Lower leg skin (tissue), 4 donors: Measurements from ENCODE around the gene BIN2. TPM values are rescaled to one million over a fixed set of nuclear protein-coding genes. Genes with fewer than 3 reads are reported as not detected.
"Not testable (repeated sequence)": the region's sequence is repeated elsewhere in the genome, so short reads cannot be mapped to it uniquely, and the experiment has no call there.

Experiments used
- DNase-seq, 2 donors: peaks; one replicate each; pipeline ENCODE4 v3.0.0-alpha.2; 2019; ENCODE audit warnings: low spot score in 2 of 2
- H3K4me3 ChIP-seq: fragments of 200-600 bp; sonication (generic); 2 replicates; pipeline ENCODE4 v1.5.1; 2017; ENCODE audit warnings: mild to moderate bottlenecking, low read depth; ENCODE audit not compliant: poor library complexity, severe bottlenecking
- POLR2A ChIP-seq, 2 donors: fragments of 450-650 bp; IDR thresholded peaks; one replicate each; pipeline ENCODE4 v1.6.1; 2016 to 2017; ENCODE audit warnings: antibody characterized with exemption in 2 of 2, mild to moderate bottlenecking in 1 of 2, moderate library complexity in 1 of 2
- WGBS, 2 donors: methylation state at CpG; one replicate each; pipeline ENCODE4 v1.1.5; 2018; 5-methylcytosine and 5-hydroxymethylcytosine counted together
- intact Hi-C: fragments of 100-400 bp; cut with DNase I; formaldehyde crosslinking; loops from one replicate; pipeline ENCODE4 v1.15.0; 2023; ENCODE audit warnings: low total_unique reads
- total RNA-seq, 4 donors: library from RNA; depleted of rRNA; stranded (reverse); fragments of >200 nt; gene quantifications; one replicate each; pipeline ENCODE4 v1.1.0, GENCODE V29; 2016
- TF ChIP-seq, protein P1 (sequence below), 3 donors: fragments of 450-650 bp; IDR thresholded peaks; one replicate each; pipeline ENCODE4 v1.5.1; 2016; ENCODE audit warnings: antibody characterized with exemption in 3 of 3, mild to moderate bottlenecking in 3 of 3, moderate library complexity in 2 of 3

BIN2 gene
- total RNA-seq, 4 donors from 2014 or later, result 0.38 to 2.4 (median 0.94) TPM

GRCh38 chr12:51265024-51265423, 59.0 kb downstream of the BIN2 start:
- TF ChIP-seq, protein P1, sequence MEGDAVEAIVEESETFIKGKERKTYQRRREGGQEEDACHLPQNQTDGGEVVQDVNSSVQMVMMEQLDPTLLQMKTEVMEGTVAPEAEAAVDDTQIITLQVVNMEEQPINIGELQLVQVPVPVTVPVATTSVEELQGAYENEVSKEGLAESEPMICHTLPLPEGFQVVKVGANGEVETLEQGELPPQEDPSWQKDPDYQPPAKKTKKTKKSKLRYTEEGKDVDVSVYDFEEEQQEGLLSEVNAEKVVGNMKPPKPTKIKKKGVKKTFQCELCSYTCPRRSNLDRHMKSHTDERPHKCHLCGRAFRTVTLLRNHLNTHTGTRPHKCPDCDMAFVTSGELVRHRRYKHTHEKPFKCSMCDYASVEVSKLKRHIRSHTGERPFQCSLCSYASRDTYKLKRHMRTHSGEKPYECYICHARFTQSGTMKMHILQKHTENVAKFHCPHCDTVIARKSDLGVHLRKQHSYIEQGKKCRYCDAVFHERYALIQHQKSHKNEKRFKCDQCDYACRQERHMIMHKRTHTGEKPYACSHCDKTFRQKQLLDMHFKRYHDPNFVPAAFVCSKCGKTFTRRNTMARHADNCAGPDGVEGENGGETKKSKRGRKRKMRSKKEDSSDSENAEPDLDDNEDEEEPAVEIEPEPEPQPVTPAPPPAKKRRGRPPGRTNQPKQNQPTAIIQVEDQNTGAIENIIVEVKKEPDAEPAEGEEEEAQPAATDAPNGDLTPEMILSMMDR (IDR thresholded peaks at IDR 0.05), result no peak
- no peak for TF ChIP-seq POLR2A (IDR thresholded peaks at IDR 0.05)

GRCh38 chr12:51264297-51264696, 59.7 kb downstream of the BIN2 start:
- 59 to 70% methylated on average over 5 of the region's 5 CpGs for WGBS, 2 donors
- intact Hi-C loops, result no loop called here

More at GRCh38 chr12:51265024-51265423, 59.0 kb downstream of the BIN2 start:
- no peak for DNase-seq
- intact Hi-C loops, result loop anchor here (5.0 kb wide), 1 partner anchor 77 kb away; no protein-coding TSS in a partner anchor
- H3K4me3 ChIP-seq, result no peak overlapping the region

DNA sequence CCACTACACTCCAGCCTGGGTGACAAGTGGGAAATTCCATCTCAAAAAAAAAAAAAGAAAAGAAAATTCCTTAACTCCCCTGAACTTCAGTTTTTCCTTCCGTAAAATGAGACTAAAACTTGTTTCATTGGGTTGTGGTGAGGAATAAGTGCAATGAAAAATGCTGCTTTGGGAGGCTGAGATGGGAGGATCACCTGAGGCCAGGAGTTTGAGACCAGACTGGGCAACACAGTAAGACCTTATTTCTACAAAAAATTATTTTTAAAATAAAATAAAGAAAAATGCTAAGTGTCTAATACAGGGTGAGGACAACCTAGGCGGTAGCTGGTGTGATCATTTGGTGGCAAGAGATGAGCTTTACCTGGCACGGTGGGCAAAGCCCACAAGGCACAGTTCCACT, 60.6 kb downstream of the BIN2 start:
- DNase-seq, result no peak
- no peak overlapping the region for H3K4me3 ChIP-seq
- WGBS, 2 donors, result 93 to 95% methylated on average over 3 of the region's 3 CpGs
- intact Hi-C loops, result no loop called here
- TF ChIP-seq, protein P1 (IDR thresholded peaks at IDR 0.05), result no peak
- TF ChIP-seq POLR2A (IDR thresholded peaks at IDR 0.05), result no peak

More at GRCh38 chr12:51264297-51264696, 59.7 kb downstream of the BIN2 start:
- TF ChIP-seq, protein P1 (IDR thresholded peaks at IDR 0.05), result no peak
- no peak for TF ChIP-seq POLR2A (IDR thresholded peaks at IDR 0.05)
- H3K4me3 ChIP-seq, result no peak overlapping the region
- no peak for DNase-seq

GRCh38 chr12:51262758-51263177, 61.2 kb downstream of the BIN2 start:
- 13 to 50% methylated on average over 7 of the region's 7 CpGs for WGBS, 2 donors
- TF ChIP-seq POLR2A (IDR thresholded peaks at IDR 0.05), result no peak
- TF ChIP-seq, protein P1 (IDR thresholded peaks at IDR 0.05), result no peak
- no peak for DNase-seq
- no peak overlapping the region for H3K4me3 ChIP-seq
- intact Hi-C loops, result no loop called here

GRCh38 chr12:51259600-51259999, 64.4 kb downstream of the BIN2 start:
- H3K4me3 ChIP-seq, DNase-seq, intact Hi-C loops: not testable (repeated sequence)
- WGBS, 2 donors, result 96 to 100% methylated on average over 1 of the region's 1 CpG

DNA sequence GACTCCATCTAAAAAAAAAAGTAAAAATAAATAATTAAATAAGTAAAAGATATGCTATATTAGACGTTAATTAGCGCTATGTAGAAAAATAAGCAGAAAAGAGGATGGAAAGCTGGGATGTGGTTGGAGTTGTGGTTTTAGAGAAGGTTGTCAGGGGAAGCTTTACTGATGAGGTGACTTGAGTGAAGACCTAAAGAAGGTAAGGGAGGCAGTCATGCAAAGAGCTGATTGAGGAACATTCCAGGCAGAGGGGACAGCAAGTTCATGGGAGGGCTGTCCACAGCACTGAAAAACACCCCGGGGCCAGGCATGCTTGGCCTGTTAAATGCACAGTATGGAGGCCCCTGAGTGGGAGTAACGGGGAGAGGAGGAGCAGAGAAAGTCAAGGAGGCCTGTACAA, 69.4 kb downstream of the BIN2 start:
- intact Hi-C loops, result no loop called here
- WGBS, 2 donors, result 83 to 87% methylated on average over 4 of the region's 4 CpGs
- DNase-seq, result no peak
- H3K4me3 ChIP-seq, result no peak overlapping the region
- TF ChIP-seq POLR2A (IDR thresholded peaks at IDR 0.05), result no peak
- TF ChIP-seq, protein P1 (IDR thresholded peaks at IDR 0.05), result no peak
